B cell (primary cell): ENCODE data around the gene TAOK2. TPM values are rescaled to one million over a fixed set of nuclear protein-coding genes. Genes with fewer than 3 reads are reported as not detected.

Experiments
- ATAC-seq: fragments of 200-7000 bp; cut with Tn5 transposase; one replicate; pipeline ENCODE4 v1.10.0; 2021; ENCODE audit warnings: low read depth, mild to moderate bottlenecking, moderate number of reproducible peaks, moderate library complexity
- CTCF ChIA-PET: fragments of 350-600 bp; sonication (Branson Sonifier 250); formaldehyde crosslinking; loops from one replicate; lab custom pipeline; 2021; ENCODE audit warnings: antibody characterized with exemption, inconsistent platforms; lab: Charles Lee
- POLR2A ChIA-PET: fragments of 350-600 bp; sonication (Branson Sonifier 250); formaldehyde crosslinking; loops from one replicate; lab custom pipeline; 2021; ENCODE audit warnings: antibody characterized with exemption; lab: Charles Lee
- DNase-seq: peaks from one replicate; pipeline ENCODE4 v3.0.0; 2013
- H2AFZ ChIP-seq: 2 replicates; pipeline ENCODE4 v1.6.1; 2012; ENCODE audit warnings: mild to moderate bottlenecking, low read depth, low read length; ENCODE audit not compliant: insufficient read depth, poor library complexity, severe bottlenecking
- H3K27ac ChIP-seq, 2 donors: 1 replicate in 1 of 2; 2 replicates in 1 of 2; pipeline ENCODE4 v1.5.1; 2012 to 2013; ENCODE audit warnings: low read length in 2 of 2, mild to moderate bottlenecking in 2 of 2, moderate library complexity in 1 of 2
- H3K27me3 ChIP-seq, 4 experiments: fragments of 200-600 bp in 1 of 4; sonication (generic) in 1 of 4; replicated peaks in 1 of 4; 1 replicate in 2 of 4; 2 replicates in 2 of 4; pipeline versions ENCODE4 v1.6.1 to v1.7.0; 2013 to 2016; ENCODE audit warnings: low read length in 3 of 4, mild to moderate bottlenecking in 2 of 4, mixed read lengths in 1 of 4, moderate library complexity in 1 of 4; ENCODE audit not compliant: insufficient read depth in 4 of 4, control insufficient read depth in 3 of 4; ENCODE audit errors: control extremely low read depth in 1 of 4
- H3K36me3 ChIP-seq, 2 experiments: replicated peaks in 1 of 2; 1 replicate in 1 of 2; 2 replicates in 1 of 2; pipeline versions ENCODE4 v1.6.1 to v1.7.1; 2013; ENCODE audit warnings: low read length in 1 of 2; ENCODE audit not compliant: insufficient read depth in 2 of 2, control insufficient read depth in 1 of 2; ENCODE audit errors: control extremely low read depth in 1 of 2, extremely low read depth in 1 of 2
- H3K4me1 ChIP-seq, 2 donors: fragments of 200-600 bp in 1 of 2; sonication (generic) in 1 of 2; 1 replicate in 1 of 2; 2 replicates in 1 of 2; pipeline versions ENCODE4 v1.5.1 to v1.6.1; 2013 to 2017; ENCODE audit warnings: low read length in 2 of 2; ENCODE audit not compliant: control insufficient read depth in 2 of 2, insufficient read depth in 2 of 2
- H3K4me2 ChIP-seq: replicated peaks from 2 replicates; pipeline ENCODE3; 2012; ENCODE audit warnings: mild to moderate bottlenecking, low read depth, low read length; ENCODE audit not compliant: poor library complexity, severe bottlenecking
- H3K4me3 ChIP-seq, 5 experiments: fragments of 200-600 bp in 1 of 5; sonication (generic) in 1 of 5; 1 replicate in 3 of 5; 2 replicates in 2 of 5; pipeline versions ENCODE4 v1.5.1 to v1.7.0; 2011 to 2016; ENCODE audit warnings: low read length in 4 of 5, mild to moderate bottlenecking in 4 of 5, low read depth in 2 of 5, control low read depth in 1 of 5, moderate library complexity in 1 of 5; ENCODE audit not compliant: insufficient read depth in 1 of 5; ENCODE audit errors: control extremely low read depth in 1 of 5, extremely low read depth in 1 of 5
- H3K79me2 ChIP-seq: fragments of 200-600 bp; sonication (generic); one replicate; pipeline ENCODE4 v1.6.0; 2016; ENCODE audit warnings: low read length; ENCODE audit not compliant: control insufficient read depth, insufficient read depth
- H3K9ac ChIP-seq: fragments of 200-600 bp; sonication (generic); 2 replicates; pipeline ENCODE4 v1.6.1; 2017; ENCODE audit warnings: mild to moderate bottlenecking, low read length, moderate library complexity
- H3K9me3 ChIP-seq, 3 donors: one replicate each; pipeline versions ENCODE4 v1.6.1 to v1.7.1; 2013; ENCODE audit warnings: low read length in 2 of 3; ENCODE audit not compliant: control insufficient read depth in 2 of 3, insufficient read depth in 1 of 3; ENCODE audit errors: control extremely low read depth in 1 of 3
- H4K20me1 ChIP-seq: 2 replicates; pipeline ENCODE4 v1.6.0; 2012; ENCODE audit warnings: mild to moderate bottlenecking, low read length; ENCODE audit not compliant: insufficient read depth, control insufficient read depth, poor library complexity, severe bottlenecking
- H3K27ac Mint-ChIP-seq: one replicate; pipeline ENCODE4 v1.8.0; 2021; ENCODE audit warnings: mixed read lengths
- H3K27me3 Mint-ChIP-seq: one replicate; pipeline ENCODE4 v1.8.0; 2021; ENCODE audit warnings: mixed read lengths
- H3K4me1 Mint-ChIP-seq: one replicate; pipeline ENCODE4 v1.8.0; 2021; ENCODE audit warnings: mixed read lengths
- H3K4me3 Mint-ChIP-seq: one replicate; pipeline ENCODE4 v1.8.0; 2021; ENCODE audit warnings: mixed read lengths
- H3K9me3 Mint-ChIP-seq: one replicate; pipeline ENCODE4 v1.8.0; 2022; ENCODE audit warnings: mixed read lengths; ENCODE audit not compliant: insufficient read depth
- EZH2 ChIP-seq: IDR thresholded peaks from 2 replicates; pipeline ENCODE4 v1.6.1; 2012; ENCODE audit warnings: borderline replicate concordance, low read depth, mild to moderate bottlenecking, moderate library complexity, low read length; ENCODE audit not compliant: insufficient read depth, poor library complexity, severe bottlenecking
- WGBS: methylation state at CpG from one replicate; pipeline ENCODE4 v1.1.5; 2013; ENCODE audit warnings: missing lambda C conversion rate; ENCODE audit not compliant: insufficient coverage; 5-methylcytosine and 5-hydroxymethylcytosine counted together
- intact Hi-C: fragments of 100-400 bp; cut with micrococcal nuclease; formaldehyde crosslinking; loops from one replicate; pipeline ENCODE4 v1.10.0; 2022
- polyA plus RNA-seq: library from polyadenylated mRNA; depleted of rRNA; stranded (reverse); fragments of >200 nt; gene quantifications from 2 replicates; pipeline ENCODE4 v1.2.3, GENCODE V29; 2012
- total RNA-seq, 2 donors: library from RNA; stranded (reverse); fragments of 120-200 nt in 1 of 2; gene quantifications; 1 replicate in 1 of 2; 2 replicates in 1 of 2; pipeline versions ENCODE4 v1.2.3 to v1.2.4, GENCODE V29; 2013 to 2022
- TF ChIP-seq, protein P1 (sequence below): fragments of 200-600 bp; IDR thresholded peaks from one replicate; pipeline ENCODE4 v1.8.0; 2022; ENCODE audit warnings: antibody characterized with exemption, mild to moderate bottlenecking

TAOK2 gene
- total and polyA plus RNA-seq, 2 donors (not counting 1 experiment from before 2014, with no cell fraction given), result 30.3 to 50.8 TPM

DNA sequence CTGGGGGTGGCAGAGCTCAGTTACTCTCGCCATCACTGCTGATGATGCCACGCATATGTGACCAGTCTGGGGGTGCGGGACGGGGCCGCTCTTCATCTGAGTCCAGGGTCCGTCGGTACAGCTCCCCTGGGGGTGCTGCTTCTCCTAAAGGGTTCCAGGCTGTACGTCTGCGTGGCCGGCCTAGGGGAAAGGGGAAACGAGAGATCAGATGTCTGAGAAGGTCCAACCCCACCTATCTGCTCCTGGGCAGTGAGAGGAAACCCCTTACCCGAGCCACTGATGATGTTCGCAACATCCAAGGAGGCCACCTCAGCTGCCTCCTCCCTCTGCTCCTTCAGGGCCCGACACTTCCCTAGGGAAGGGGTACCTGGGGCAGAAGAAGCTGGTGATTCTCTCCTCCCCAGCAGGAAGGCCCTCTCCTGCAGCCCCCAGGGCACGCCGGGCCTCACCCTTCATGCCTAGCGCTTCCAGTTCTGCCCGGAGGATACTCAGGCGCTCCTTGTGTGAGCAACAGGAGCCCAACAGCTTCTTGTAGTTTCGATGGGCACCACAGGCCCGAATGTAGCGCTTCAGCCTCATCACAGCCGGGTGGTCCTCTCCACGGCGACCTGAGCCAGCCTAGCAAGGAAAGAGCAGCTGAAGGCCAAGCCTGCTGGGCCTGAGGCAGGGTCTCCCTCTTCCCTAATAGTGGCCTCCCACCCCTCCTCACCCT, 19.7 kb downstream of the TAOK2 start:
- intact Hi-C loops, result no loop called here
- TF ChIP-seq, protein P1, sequence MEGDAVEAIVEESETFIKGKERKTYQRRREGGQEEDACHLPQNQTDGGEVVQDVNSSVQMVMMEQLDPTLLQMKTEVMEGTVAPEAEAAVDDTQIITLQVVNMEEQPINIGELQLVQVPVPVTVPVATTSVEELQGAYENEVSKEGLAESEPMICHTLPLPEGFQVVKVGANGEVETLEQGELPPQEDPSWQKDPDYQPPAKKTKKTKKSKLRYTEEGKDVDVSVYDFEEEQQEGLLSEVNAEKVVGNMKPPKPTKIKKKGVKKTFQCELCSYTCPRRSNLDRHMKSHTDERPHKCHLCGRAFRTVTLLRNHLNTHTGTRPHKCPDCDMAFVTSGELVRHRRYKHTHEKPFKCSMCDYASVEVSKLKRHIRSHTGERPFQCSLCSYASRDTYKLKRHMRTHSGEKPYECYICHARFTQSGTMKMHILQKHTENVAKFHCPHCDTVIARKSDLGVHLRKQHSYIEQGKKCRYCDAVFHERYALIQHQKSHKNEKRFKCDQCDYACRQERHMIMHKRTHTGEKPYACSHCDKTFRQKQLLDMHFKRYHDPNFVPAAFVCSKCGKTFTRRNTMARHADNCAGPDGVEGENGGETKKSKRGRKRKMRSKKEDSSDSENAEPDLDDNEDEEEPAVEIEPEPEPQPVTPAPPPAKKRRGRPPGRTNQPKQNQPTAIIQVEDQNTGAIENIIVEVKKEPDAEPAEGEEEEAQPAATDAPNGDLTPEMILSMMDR, result no peak
- TF ChIP-seq EZH2, result no peak
- peaks cover 34% of the 10 kb centered on the region for H3K4me1 Mint-ChIP-seq
- no peak overlapping the region for H3K4me3 ChIP-seq
- no peaks in the 10 kb centered on the region for H3K27me3 ChIP-seq
- H3K79me2 ChIP-seq, result peaks cover 13% of the 10 kb centered on the region
- H3K4me2 ChIP-seq, result no peak overlapping the region
- no peak for ATAC-seq
- no peak overlapping the region for H3K27ac Mint-ChIP-seq
- no peak overlapping the region for H3K4me3 Mint-ChIP-seq
- no peaks in the 10 kb centered on the region for H4K20me1 ChIP-seq
- H3K36me3 ChIP-seq, result peaks cover 0 to 40% of the 10 kb centered on the region in 2 experiments
- H3K4me1 ChIP-seq, result peaks cover 15 to 22% of the 10 kb centered on the region in 2 donors
- H3K9ac ChIP-seq, result no peak overlapping the region
- H3K9me3 Mint-ChIP-seq, result no peaks in the 10 kb centered on the region
- no peak for DNase-seq
- ChIA-PET POLR2A (no interaction called here), CTCF (interaction anchor here (1.2 to 1.8 kb wide), 2 partner anchors 20 to 39 kb away, joined by 4 to 5 read pairs; partner anchors contain the start of gene TAOK2)
- H3K27ac ChIP-seq, result no peak overlapping the region
- no peak overlapping the region for H2AFZ ChIP-seq
- no peaks in the 10 kb centered on the region for H3K9me3 ChIP-seq
- WGBS, result 95% methylated on average over 21 of the region's 25 CpGs
- no peaks in the 10 kb centered on the region for H3K27me3 Mint-ChIP-seq

DNA sequence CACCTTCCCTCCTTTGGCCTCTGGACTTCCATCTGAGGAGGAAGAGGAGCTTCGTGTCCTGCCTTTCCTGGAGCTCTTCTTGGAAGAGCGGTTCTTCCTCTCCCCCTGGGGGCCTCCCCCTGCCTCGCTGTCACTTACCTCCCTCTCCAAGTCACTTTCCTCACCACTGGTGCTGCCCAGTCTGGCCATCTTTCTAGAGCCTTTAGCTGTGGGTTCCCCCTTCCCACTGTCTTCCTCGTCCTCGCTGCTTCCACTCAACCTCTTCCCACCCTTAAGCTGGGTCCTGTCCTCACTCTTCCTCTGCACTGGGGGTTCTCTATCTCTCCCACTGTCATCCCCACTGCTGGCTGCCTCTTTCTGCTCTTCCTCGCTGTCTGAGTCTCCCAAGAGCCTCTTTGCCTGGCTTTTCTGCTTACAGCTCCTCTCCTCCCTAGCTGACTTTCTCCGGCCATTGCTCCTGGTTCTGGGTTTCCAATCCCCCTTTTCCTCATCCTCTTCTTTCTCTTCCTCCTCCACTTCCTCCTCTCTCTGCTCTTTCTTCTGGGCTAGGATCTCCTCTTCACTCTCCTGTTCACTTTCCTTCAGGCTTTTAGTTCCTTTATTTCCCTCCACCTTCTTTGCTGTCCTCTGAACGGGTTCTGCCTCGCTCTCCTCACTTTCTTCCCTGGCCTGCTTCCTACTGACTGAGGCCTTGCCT, 20.4 kb downstream of the TAOK2 start:
- H3K4me3 Mint-ChIP-seq, result peak overlapping the region; percentile 62
- DNase-seq (no peak), ATAC-seq (no peak)
- peaks cover 13% of the 10 kb centered on the region for H3K79me2 ChIP-seq
- no peak overlapping the region for H3K4me3 ChIP-seq
- H3K36me3 ChIP-seq, result peaks cover 0 to 36% of the 10 kb centered on the region in 2 experiments
- no peaks in the 10 kb centered on the region for H3K27me3 ChIP-seq
- 91% methylated on average over 8 of the region's 9 CpGs for WGBS
- CTCF ChIA-PET, result interaction anchor here (1.2 to 1.8 kb wide), 3 partner anchors 12 to 39 kb away, joined by 4 to 5 read pairs (median 4); partner anchors contain the start of gene TAOK2
- intact Hi-C loops, result loop anchor here (2.0 kb wide), 1 partner anchor 71 kb away; the partner anchor contains the start of gene ALDOA
- peaks cover 38% of the 10 kb centered on the region for H3K4me1 Mint-ChIP-seq
- H4K20me1 ChIP-seq, result no peaks in the 10 kb centered on the region
- POLR2A ChIA-PET, result no interaction called here
- H3K9me3 ChIP-seq, result no peaks in the 10 kb centered on the region
- peak overlapping the region; percentile 68 for H3K27ac Mint-ChIP-seq
- peak overlapping the region; percentile 96 for H2AFZ ChIP-seq
- no peaks in the 10 kb centered on the region for H3K27me3 Mint-ChIP-seq
- TF ChIP-seq, protein P1, result no peak
- no peak for TF ChIP-seq EZH2
- H3K27ac ChIP-seq, result no peak overlapping the region
- no peak overlapping the region for H3K9ac ChIP-seq
- H3K4me1 ChIP-seq, result peaks cover 15 to 22% of the 10 kb centered on the region in 2 donors
- H3K9me3 Mint-ChIP-seq, result no peaks in the 10 kb centered on the region
- peak overlapping the region; percentile 83 for H3K4me2 ChIP-seq
